ES-I3 (cell line): ENCODE data around the gene SNAI1.

ENCODE experiments used
- H3K36me3 ChIP-seq: 2 replicates; pipeline ENCODE4 v1.6.1; 2013; ENCODE audit warnings: mild to moderate bottlenecking, low read length, control low read depth, moderate library complexity; ENCODE audit not compliant: insufficient read depth
- H3K4me1 ChIP-seq: 2 replicates; pipeline ENCODE4 v1.6.1; 2013; ENCODE audit warnings: mild to moderate bottlenecking, control low read depth, low read length; ENCODE audit not compliant: insufficient read depth
- H3K9ac ChIP-seq: 2 replicates; pipeline ENCODE4 v1.6.1; 2013; ENCODE audit warnings: low read depth, mild to moderate bottlenecking, low read length, moderate library complexity
- H3K9me3 ChIP-seq: 2 replicates; pipeline ENCODE4 v1.6.1; 2013; ENCODE audit warnings: mild to moderate bottlenecking, low read length, moderate library complexity; ENCODE audit not compliant: control insufficient read depth, insufficient read depth

Gene SNAI1

GRCh38 chr20:50019466-50020256 lies 36.9 kb downstream of the SNAI1 start:
- no peak overlapping the region for H3K9ac ChIP-seq
- no peaks in the 10 kb centered on the region for H3K9me3 ChIP-seq
- H3K4me1 ChIP-seq: peaks cover 14% of the 10 kb centered on the region
- H3K36me3 ChIP-seq: no peaks in the 10 kb centered on the region

GRCh38 chr20:50020288-50020687 lies 37.5 kb downstream of the SNAI1 start:
- Histone ChIP-seq H3K4me1 (peaks cover 12% of the 10 kb centered on the region), H3K9me3 (no peaks in the 10 kb centered on the region), H3K36me3 (no peaks in the 10 kb centered on the region), H3K9ac (no peak overlapping the region)

GRCh38 chr20:50022676-50023075 lies 39.9 kb downstream of the SNAI1 start:
- peaks cover 2% of the 10 kb centered on the region; the same call in 1 of the 2 replicates for H3K4me1 ChIP-seq
- H3K9ac ChIP-seq: no peak overlapping the region
- no peaks in the 10 kb centered on the region for H3K9me3 ChIP-seq
- no peaks in the 10 kb centered on the region for H3K36me3 ChIP-seq

- Histone ChIP-seq H3K36me3 (no peaks in the 10 kb centered on the region), H3K4me1 (peaks cover 3% of the 10 kb centered on the region; the same call in 1 of the 2 replicates), H3K9ac (no peak overlapping the region), H3K9me3 (no peaks in the 10 kb centered on the region)
Measured at GRCh38 chr20:50023116-50023805, 40.5 kb downstream of the SNAI1 start.

- no peaks in the 10 kb centered on the region for H3K9me3 ChIP-seq
- H3K4me1 ChIP-seq: peaks cover 9% of the 10 kb centered on the region; the same call in 1 of the 2 replicates
- H3K9ac ChIP-seq: no peak overlapping the region
- H3K36me3 ChIP-seq: no peaks in the 10 kb centered on the region
Measured at GRCh38 chr20:50026746-50027575, 44.2 kb downstream of the SNAI1 start.

GRCh38 chr20:50027611-50028105 lies 44.9 kb downstream of the SNAI1 start:
- H3K9me3 ChIP-seq: no peaks in the 10 kb centered on the region
- no peak overlapping the region for H3K9ac ChIP-seq
- peaks cover 9% of the 10 kb centered on the region; the same call in 1 of the 2 replicates for H3K4me1 ChIP-seq
- H3K36me3 ChIP-seq: no peaks in the 10 kb centered on the region

- H3K9ac ChIP-seq: no peak overlapping the region
- peaks cover 9% of the 10 kb centered on the region; the same call in 1 of the 2 replicates for H3K4me1 ChIP-seq
- H3K36me3 ChIP-seq: no peaks in the 10 kb centered on the region
- H3K9me3 ChIP-seq: no peaks in the 10 kb centered on the region
Measured at GRCh38 chr20:50029083-50029696, 46.4 kb downstream of the SNAI1 start.

- H3K36me3 ChIP-seq: no peaks in the 10 kb centered on the region
- H3K4me1 ChIP-seq: peaks cover 9% of the 10 kb centered on the region; the same call in 1 of the 2 replicates
- no peaks in the 10 kb centered on the region for H3K9me3 ChIP-seq
- H3K9ac ChIP-seq: no peak overlapping the region
Measured at GRCh38 chr20:50029697-50030461, 47.1 kb downstream of the SNAI1 start.

GRCh38 chr20:50032955-50033666 lies 50.3 kb downstream of the SNAI1 start:
- Histone ChIP-seq H3K9ac (no peak overlapping the region), H3K4me1 (peaks cover 6% of the 10 kb centered on the region; the same call in 1 of the 2 replicates), H3K9me3 (no peaks in the 10 kb centered on the region), H3K36me3 (no peaks in the 10 kb centered on the region)

- H3K36me3 ChIP-seq: no peaks in the 10 kb centered on the region
- no peaks in the 10 kb centered on the region for H3K9me3 ChIP-seq
- no peak overlapping the region for H3K9ac ChIP-seq
- peaks cover 12% of the 10 kb centered on the region; the same call in 1 of the 2 replicates for H3K4me1 ChIP-seq
Measured at GRCh38 chr20:50034567-50035180, 51.9 kb downstream of the SNAI1 start.

GRCh38 chr20:50036703-50037102 lies 53.9 kb downstream of the SNAI1 start:
- Histone ChIP-seq H3K4me1 (peaks cover 16% of the 10 kb centered on the region; the same call in 1 of the 2 replicates), H3K36me3 (no peaks in the 10 kb centered on the region), H3K9me3 (no peaks in the 10 kb centered on the region), H3K9ac (no peak overlapping the region)

- H3K4me1 ChIP-seq: peaks cover 16% of the 10 kb centered on the region; the same call in 1 of the 2 replicates
- no peaks in the 10 kb centered on the region for H3K36me3 ChIP-seq
- no peaks in the 10 kb centered on the region for H3K9me3 ChIP-seq
- H3K9ac ChIP-seq: no peak overlapping the region
Measured at GRCh38 chr20:50037123-50037522, 54.3 kb downstream of the SNAI1 start.
